Medulla oblongata (tissue), 1 donor: ENCODE measurements around the gene LIPK.
"Not testable (repeated sequence)": the region's sequence is repeated elsewhere in the genome, so short reads cannot be mapped to it uniquely, and the experiment has no call there.

ENCODE experiments used
- DNase-seq: peaks from one replicate; pipeline ENCODE4 v3.0.0-alpha.2; 2015; ENCODE audit errors: extremely low spot score

Gene LIPK

DNA sequence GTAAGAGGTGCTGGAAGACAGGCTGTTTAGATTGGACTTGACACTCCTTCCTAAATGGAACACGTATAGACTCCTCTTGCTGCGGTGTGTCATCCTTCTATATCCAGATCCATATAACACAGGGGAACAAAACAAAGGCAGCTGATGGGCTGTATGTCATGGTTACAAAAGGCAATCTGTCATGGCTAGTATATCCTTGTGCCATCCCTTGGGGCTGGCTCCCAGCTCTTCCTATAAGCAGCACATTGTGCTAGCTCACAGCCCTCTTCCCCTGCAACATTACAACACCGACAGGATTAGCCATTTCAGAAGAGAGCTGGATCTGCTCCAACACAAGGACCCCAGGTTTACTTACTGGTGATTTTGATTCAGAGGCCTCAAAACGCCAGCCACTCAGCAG is 15.3 kb downstream of the LIPK start:
- no peak for DNase-seq

- peak; percentile 16 for DNase-seq
Measured at GRCh38 chr10:88725798-88726197, 19.7 kb downstream of the LIPK start.

DNA sequence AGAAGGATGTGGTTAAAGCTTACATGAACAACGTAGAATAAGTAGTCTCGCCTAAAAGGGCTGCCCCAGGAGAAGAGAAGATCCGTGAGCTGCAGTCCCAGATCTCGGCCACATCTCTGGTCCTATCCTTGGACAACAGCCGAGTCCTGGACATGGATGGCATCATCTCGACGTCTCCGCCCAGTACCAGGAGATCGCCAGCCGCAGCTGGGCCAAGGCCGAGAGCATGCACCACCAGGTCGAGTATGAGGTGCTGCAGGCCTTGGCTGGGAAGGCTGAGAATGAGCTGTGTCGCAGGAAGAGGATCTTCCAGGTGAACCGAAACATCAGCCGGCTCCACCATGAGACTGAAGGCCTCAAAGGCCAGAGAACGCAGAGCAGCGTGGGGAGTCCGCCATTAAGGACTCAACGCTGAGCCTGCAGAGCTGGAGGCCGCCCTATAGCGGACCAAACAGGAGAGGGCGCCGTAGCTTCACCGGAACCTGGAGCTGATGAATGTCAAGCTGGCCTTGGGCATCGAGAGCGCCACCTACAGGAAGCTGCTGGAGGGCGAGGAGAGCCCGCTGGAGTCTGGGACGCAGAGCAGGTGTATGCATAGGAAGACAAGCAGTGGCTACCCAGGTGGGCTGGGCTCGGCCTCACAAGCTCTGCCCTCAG is 22.2 kb downstream of the LIPK start:
- no peak for DNase-seq

DNA sequence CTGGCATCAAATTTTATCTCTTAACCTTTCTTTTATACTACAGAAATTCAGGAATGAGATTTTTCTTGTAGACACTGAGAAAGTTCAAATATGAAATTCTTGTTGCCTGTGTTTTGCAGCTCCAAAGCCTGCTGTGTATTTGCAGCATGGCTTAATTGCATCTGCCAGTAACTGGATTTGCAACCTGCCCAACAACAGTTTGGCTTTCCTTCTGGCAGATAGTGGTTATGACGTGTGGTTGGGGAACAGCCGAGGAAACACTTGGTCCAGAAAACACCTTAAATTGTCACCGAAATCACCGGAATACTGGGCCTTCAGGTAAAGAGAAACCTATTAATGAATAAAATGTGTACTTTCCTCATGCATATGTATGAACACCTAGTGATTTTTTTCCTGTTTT is 24.8 kb downstream of the LIPK start:
- DNase-seq, result no peak

DNA sequence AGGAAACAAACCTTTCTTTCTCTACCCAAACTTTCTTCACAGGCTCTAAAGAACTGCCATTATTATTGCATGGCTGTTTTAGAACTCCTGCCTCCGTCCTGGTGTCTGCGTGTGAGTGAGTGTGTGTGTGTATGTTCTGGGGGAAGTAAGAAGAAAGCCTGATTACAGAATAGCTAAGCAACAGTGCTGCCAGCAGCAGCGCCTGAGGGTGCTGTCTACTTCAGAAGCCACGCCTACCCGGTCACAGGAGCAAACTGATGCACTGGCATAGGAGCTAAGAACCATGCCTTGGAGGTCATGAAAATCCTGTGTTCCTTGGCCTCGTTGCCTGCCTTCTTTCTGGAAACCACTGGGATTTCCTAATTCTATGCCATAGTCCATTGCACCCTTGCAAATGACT is 25.2 kb downstream of the LIPK start:
- peak; percentile 4 for DNase-seq

DNA sequence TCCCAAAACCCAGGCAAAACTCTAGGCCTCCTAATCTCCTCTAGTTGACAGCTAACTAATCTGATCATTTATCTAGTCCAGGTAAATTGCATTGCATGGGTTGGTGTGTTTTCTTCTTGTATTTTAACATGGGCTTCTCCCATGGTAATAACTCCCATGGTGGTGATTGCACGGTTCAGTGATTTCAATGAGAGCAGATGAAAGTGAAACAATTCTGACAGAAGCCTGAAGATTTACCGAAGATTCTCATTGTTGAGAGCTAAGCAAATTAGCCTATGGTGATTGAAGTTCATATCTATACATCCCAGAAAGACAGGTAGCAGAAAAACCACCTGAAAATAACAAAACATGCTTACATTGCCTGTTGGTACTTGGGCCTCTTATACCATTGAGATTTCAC is 27.2 kb downstream of the LIPK start:
- no peak for DNase-seq

GRCh38 chr10:88735661-88736060 is 29.6 kb downstream of the LIPK start:
- DNase-seq, result no peak

DNA sequence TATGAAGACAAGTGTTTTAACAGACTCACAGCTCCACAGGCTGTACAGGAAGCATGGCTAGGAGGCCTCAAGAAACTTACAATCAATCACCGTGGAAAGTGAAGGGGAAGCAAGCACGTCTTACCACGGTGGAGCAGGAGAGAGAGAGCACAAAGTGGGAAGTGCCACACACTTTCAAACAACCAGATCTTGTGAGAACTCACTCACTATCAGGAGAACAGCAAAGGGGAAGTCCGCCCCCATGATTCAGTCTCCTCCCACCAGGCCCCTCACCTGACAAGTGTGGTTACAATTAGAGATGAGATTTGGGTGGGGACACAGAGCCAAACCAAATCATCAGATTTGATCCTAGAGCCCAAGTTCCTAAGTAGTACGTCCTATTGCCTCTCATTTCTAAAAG is 35.9 kb downstream of the LIPK start:
- DNase-seq, result not testable (repeated sequence)

DNA sequence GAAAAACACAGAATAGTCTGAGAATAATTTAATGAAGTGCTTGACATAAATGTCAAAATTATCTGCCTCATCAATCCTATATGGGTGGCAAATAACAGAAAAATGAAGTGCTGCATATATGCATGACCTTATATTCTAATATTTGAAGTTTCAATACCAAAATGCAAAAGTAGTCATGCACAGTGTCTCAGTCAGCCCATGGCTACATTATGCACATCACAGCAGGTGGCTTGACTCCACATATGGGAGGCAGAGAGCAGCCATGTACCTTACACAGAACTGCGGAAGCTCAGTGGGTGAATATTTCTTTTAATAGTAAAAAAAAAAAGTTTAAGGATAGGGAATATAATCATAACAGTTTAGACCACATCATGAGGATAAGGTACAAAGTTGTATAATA is 36.4 kb downstream of the LIPK start:
- DNase-seq, result no peak

DNA sequence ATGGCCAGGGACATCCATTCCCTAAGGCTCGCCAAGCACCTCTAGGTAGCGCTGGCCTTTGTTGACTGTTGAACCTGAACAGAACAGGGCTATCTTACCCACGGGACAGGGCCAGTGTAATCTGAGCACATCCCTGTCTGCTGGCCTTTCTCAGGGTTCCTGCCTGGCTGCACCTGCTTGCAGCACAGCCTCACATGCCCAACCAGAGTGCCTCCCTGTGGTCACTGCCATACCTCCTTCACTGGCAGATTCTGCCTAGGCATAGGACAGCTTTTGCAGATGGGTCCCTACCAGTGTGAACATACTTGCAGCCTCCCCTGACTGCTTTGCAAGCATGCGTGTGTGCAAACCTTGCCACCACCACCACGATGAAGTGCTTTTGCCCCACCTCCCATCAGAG is 38.0 kb downstream of the LIPK start:
- DNase-seq, result no peak

- no peak for DNase-seq
Measured at GRCh38 chr10:88745633-88746032, 39.6 kb downstream of the LIPK start.

GRCh38 chr10:88754287-88754686 is 48.2 kb downstream of the LIPK start:
- DNase-seq, result no peak

DNA sequence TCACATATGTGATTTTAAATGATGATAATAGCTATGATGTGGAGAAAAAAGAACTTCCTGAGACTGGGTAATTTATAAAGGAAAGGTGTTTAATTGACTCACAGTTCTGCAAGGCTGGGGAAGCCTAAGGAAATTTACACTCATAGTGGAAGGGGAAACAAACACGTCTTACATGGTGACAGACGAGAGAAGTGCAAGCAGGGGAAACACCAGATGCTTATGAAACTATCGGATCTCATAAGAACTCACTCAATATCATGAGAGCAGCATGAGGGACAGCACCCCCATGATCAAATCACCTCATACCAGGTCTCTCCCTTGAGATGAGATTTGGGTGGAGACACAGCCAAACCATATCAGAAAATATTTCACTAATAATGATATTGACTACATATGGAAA is 49.7 kb downstream of the LIPK start:
- no peak for DNase-seq

- no peak for DNase-seq
Measured at GRCh38 chr10:88756660-88757059, 50.6 kb downstream of the LIPK start.

GRCh38 chr10:88759366-88760101 is 53.5 kb downstream of the LIPK start, which contains the start of gene LIPN:
LIPN (plus strand) TSS chr10:88760020; CDS start chr10:88761406, 1,386 bp downstream.
- DNase-seq, result peak; percentile 45

- no peak for DNase-seq
Measured at GRCh38 chr10:88762906-88763305, 56.9 kb downstream of the LIPK start.

DNA sequence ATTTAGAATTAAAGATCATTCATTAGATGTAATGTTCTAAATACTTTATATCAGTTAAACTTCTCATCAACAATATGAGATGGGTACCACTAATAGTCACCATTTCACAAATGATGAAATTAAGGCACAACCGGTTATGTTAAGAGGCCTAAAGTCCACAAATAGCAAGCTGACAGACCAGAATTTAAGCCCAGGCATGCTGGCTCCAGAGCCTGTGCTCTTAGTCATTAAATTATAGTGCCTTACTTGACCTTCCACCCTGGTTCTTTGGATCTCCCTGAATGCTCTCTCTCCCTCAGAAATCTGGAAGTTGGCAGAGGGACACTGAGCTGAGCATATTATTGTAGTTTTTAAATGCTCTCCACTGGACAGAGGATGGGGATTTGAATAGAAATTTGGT is 57.4 kb downstream of the LIPK start:
- peak; percentile 33 for DNase-seq

- no peak for DNase-seq
Measured at GRCh38 chr10:88764110-88764509, 58.1 kb downstream of the LIPK start.

- DNase-seq, result no peak
Measured at GRCh38 chr10:88765816-88766215, 59.8 kb downstream of the LIPK start.

GRCh38 chr10:88769384-88769783 is 63.3 kb downstream of the LIPK start:
- DNase-seq, result no peak

DNA sequence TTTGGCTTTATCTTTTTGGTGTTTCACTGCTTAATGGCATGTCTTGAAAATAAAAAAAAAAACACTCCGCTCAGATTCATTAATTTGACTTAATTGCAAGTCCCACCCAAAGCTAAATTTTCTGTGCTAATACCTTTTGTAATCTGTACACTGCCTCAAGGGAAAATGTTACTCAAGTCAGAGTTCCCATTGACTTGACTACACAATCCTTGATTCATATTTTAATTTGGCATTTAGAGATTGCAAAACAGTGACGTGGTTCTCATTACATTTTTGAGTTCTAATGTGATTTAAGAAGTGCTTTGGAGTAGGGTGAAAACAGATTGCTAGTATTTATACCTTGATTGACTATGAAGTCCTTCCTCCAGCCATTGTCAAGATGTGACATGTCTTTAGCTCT is 75.2 kb downstream of the LIPK start:
- DNase-seq, result no peak

GRCh38 chr10:88782222-88782621 is 76.2 kb downstream of the LIPK start:
- DNase-seq, result no peak

- DNase-seq, result no peak
Measured at GRCh38 chr10:88783724-88784123, 77.7 kb downstream of the LIPK start.
